Breast epithelium (tissue), 4 donors: ENCODE measurements around the gene E4F1. TPM values are rescaled to one million over a fixed set of nuclear protein-coding genes. Genes with fewer than 3 reads are reported as not detected.
A peak's percentile ranks its signal among the peaks of the same experiment; 100 is the strongest.
"Not testable (repeated sequence)": the region's sequence is repeated elsewhere in the genome, so short reads cannot be mapped to it uniquely, and the experiment has no call there.

Experiments
- DNase-seq, 2 donors: peaks; one replicate each; pipeline ENCODE4 v3.0.0-alpha.2; 2019; ENCODE audit warnings: low spot score in 2 of 2
- H3K27ac ChIP-seq, 2 donors: fragments of 200-600 bp; sonication (generic) in 1 of 2; one replicate each; pipeline ENCODE4 v1.5.1; 2016 to 2019; ENCODE audit warnings: mild to moderate bottlenecking in 1 of 2
- H3K27me3 ChIP-seq, 2 donors: fragments of 200-600 bp; sonication (generic) in 1 of 2; one replicate each; pipeline versions ENCODE4 v1.5.1 to v1.6.0; 2017 to 2019; ENCODE audit warnings: control low read depth in 1 of 2, mild to moderate bottlenecking in 1 of 2
- H3K36me3 ChIP-seq: fragments of 200-600 bp; one replicate; pipeline ENCODE4 v1.5.1; 2019
- H3K4me1 ChIP-seq, 2 donors: fragments of 200-600 bp; sonication (generic); one replicate each; pipeline ENCODE4 v1.5.1; 2016 to 2019; ENCODE audit warnings: control low read depth in 1 of 2
- H3K4me3 ChIP-seq, 3 donors: fragments of 200-600 bp; sonication (generic); 1 replicate in 2 of 3; 2 replicates in 1 of 3; pipeline ENCODE4 v1.5.1; 2016 to 2019; ENCODE audit warnings: mild to moderate bottlenecking in 3 of 3, moderate library complexity in 2 of 3
- H3K9me3 ChIP-seq, 2 donors: fragments of 200-600 bp; sonication (generic) in 1 of 2; one replicate each; pipeline ENCODE4 v1.5.1; 2016 to 2019; ENCODE audit warnings: control low read depth in 1 of 2
- POLR2A ChIP-seq: fragments of 450-650 bp; IDR thresholded peaks from one replicate; pipeline ENCODE4 v1.6.1; 2016; ENCODE audit warnings: antibody characterized with exemption, mild to moderate bottlenecking, moderate library complexity
- POLR2AphosphoS5 ChIP-seq, 3 donors: sonication (generic); formaldehyde crosslinking; IDR thresholded peaks; one replicate each; pipeline ENCODE4 v1.6.1; 2017; ENCODE audit warnings: antibody characterized with exemption in 3 of 3
- intact Hi-C: fragments of 100-400 bp; cut with DNase I; formaldehyde crosslinking; loops from one replicate; pipeline ENCODE4 v1.15.1; 2023; ENCODE audit warnings: low total_unique reads
- total RNA-seq, 3 donors: library from RNA; depleted of rRNA; stranded (reverse); fragments of >200 nt; gene quantifications; one replicate each; pipeline ENCODE4 v1.1.0, GENCODE V29; 2016
- TF ChIP-seq, protein P1 (sequence below), 3 donors: fragments of 450-650 bp; IDR thresholded peaks; one replicate each; pipeline ENCODE4 v1.5.1; 2016 to 2017; ENCODE audit warnings: antibody characterized with exemption in 3 of 3, mild to moderate bottlenecking in 3 of 3, moderate library complexity in 3 of 3

Gene E4F1
- total RNA-seq, 3 donors from 2014 or later: 19.0 to 40.2 (median 34.7) TPM

DNA sequence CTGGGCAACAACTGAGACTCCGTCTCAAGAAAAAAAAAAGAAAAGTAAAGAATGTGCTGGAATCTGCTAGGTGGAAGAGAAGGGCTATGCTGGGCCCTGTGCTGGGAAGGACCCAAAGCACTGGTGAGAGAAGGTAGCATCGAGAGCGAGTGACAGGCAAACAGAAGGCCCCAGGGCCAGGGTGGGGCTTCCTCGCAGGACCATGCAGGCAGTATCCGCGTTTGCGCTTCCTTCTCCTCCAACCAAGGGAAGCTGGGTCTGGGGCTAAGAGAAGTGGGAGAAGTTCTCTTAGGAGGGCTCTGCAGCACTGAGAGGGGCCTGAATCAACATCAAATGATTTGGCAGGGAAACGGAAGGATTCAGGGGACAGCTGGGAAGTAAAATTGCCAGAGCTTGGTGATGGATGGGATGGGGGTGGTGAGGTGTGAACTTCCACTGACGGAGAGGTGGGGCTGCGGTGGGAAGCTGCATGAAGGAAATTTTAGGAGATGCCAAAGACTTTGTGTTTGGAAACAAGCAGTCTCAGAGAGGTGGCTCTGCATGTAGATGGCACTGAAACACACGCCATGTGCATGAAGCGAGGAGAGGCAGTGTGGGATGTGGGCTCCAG lies 33.2 kb downstream of the E4F1 start:
- no peak for DNase-seq
- Histone ChIP-seq H3K4me1 (no peaks in the 10 kb centered on the region), H3K27ac (no peak overlapping the region), H3K27me3 (no peaks in the 10 kb centered on the region), H3K36me3 (peaks cover 8% of the 10 kb centered on the region), H3K4me3 (no peak overlapping the region), H3K9me3 (no peaks in the 10 kb centered on the region)
- TF ChIP-seq, protein P1, sequence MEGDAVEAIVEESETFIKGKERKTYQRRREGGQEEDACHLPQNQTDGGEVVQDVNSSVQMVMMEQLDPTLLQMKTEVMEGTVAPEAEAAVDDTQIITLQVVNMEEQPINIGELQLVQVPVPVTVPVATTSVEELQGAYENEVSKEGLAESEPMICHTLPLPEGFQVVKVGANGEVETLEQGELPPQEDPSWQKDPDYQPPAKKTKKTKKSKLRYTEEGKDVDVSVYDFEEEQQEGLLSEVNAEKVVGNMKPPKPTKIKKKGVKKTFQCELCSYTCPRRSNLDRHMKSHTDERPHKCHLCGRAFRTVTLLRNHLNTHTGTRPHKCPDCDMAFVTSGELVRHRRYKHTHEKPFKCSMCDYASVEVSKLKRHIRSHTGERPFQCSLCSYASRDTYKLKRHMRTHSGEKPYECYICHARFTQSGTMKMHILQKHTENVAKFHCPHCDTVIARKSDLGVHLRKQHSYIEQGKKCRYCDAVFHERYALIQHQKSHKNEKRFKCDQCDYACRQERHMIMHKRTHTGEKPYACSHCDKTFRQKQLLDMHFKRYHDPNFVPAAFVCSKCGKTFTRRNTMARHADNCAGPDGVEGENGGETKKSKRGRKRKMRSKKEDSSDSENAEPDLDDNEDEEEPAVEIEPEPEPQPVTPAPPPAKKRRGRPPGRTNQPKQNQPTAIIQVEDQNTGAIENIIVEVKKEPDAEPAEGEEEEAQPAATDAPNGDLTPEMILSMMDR (IDR thresholded peaks at IDR 0.05): no peak
- TF ChIP-seq POLR2A: no peak
- TF ChIP-seq POLR2AphosphoS5 (IDR thresholded peaks at IDR 0.05): no peak
- intact Hi-C loops: loop anchor here (5.0 kb wide), 1 partner anchor 1416 kb away; no protein-coding TSS in a partner anchor

DNA sequence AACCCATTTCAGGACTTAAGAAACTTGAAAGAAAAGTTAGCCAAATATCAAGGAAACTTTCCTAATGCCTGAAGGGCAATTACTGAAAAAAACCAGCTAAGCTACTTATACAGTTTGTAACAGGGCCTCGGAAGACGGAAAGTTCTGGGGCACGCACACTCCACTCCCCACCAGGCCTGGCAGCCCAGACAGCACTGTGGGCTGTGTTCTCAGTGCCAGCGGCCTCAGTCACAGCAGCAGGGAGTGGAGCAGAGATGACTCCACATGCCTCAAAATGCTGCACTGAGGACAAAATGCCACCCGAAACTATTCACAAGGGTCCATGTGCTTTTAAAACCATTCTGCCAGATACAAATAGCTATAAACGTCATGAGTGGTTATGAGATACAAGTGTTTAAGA lies 34.3 kb downstream of the E4F1 start:
- Histone ChIP-seq H3K36me3 (peaks cover 8% of the 10 kb centered on the region), H3K4me3 (no peak overlapping the region), H3K27me3 (no peaks in the 10 kb centered on the region), H3K27ac (no peak overlapping the region), H3K9me3 (no peaks in the 10 kb centered on the region), H3K4me1 (no peaks in the 10 kb centered on the region)
- TF ChIP-seq POLR2A (no peak), POLR2AphosphoS5 (IDR thresholded peaks at IDR 0.05) (no peak)
- TF ChIP-seq, protein P1 (IDR thresholded peaks at IDR 0.05): no peak
- no peak for DNase-seq
- intact Hi-C loops: loop anchor here (5.0 kb wide), 1 partner anchor 1415 kb away; no protein-coding TSS in a partner anchor

DNA sequence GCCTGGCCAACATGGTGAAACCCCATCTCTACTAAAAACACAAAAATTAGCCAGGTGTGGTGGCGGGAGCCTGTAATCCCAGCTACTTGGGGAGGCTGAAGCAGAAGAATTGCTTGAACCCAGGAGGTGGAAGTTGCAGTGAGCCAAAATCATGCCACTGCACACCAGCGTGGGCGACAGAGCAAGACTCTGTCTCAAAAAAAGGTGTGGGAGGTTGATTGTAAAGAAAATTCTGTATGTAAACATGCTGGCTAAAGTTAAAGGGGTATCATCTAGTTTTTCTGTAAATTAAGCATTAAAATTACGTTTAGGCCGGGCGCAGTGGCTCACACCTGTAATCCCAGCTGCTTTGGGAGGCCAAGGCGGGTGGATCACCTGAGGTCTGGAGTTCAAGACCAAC lies 35.1 kb downstream of the E4F1 start:
- not testable (repeated sequence) for H3K27me3 ChIP-seq, H3K27ac ChIP-seq, H3K4me3 ChIP-seq, DNase-seq, H3K36me3 ChIP-seq, H3K9me3 ChIP-seq, H3K4me1 ChIP-seq
- intact Hi-C loops: loop anchor here (5.0 kb wide), 1 partner anchor 1414 kb away; no protein-coding TSS in a partner anchor

DNA sequence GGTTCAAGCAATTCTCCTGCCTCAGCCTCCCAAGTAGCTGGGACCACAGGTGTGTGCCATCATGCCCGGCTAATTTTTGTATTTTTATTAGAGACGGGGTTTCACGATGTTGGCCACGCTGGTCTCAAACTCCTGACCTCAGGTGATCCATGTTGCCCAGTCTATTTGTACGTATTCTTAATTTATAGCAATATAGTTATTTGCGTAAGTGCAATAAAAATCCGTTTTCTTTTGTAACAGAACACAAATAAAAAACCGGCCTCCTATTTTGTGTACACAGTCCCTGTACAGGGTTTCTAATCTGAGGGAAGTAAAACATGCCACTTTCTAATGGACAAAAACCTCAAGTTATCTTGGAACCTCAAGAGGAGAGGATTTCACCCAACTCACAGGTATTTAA lies 36.9 kb downstream of the E4F1 start:
- DNase-seq: no peak
- intact Hi-C loops: no loop called here
- H3K36me3 ChIP-seq: peaks cover 8% of the 10 kb centered on the region

DNA sequence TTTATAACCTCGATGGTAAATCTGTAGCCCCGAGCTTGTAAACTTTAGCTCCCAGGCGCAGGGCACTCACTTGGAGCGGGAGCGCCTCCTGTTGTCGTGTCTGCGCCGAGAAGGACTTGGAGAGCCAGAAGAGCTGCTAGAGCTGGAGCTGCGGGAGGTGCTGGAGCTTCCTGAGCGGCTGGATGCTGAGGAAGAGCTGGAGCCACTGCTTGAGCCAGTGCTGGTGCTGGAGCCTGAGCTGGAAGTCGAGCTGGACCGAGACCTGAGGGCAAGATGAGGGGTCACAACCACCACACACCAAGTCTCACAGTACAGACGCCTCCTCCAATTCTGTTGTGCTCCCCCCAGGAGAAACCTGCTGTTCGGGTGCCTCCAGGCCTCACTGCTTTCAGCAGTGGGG lies 39.6 kb downstream of the E4F1 start:
- H3K27me3 ChIP-seq, intact Hi-C loops, H3K36me3 ChIP-seq, H3K4me3 ChIP-seq, DNase-seq, H3K9me3 ChIP-seq, H3K27ac ChIP-seq, H3K4me1 ChIP-seq: not testable (repeated sequence)

More for the DNA sequence above, 36.9 kb downstream of the E4F1 start:
- TF ChIP-seq POLR2AphosphoS5 (IDR thresholded peaks at IDR 0.05): no peak
- TF ChIP-seq, protein P1 (IDR thresholded peaks at IDR 0.05): no peak
- TF ChIP-seq POLR2A: no peak
- Histone ChIP-seq H3K9me3 (no peaks in the 10 kb centered on the region), H3K4me3 (no peak overlapping the region), H3K4me1 (no peaks in the 10 kb centered on the region), H3K27ac (no peak overlapping the region), H3K27me3 (no peaks in the 10 kb centered on the region)

DNA sequence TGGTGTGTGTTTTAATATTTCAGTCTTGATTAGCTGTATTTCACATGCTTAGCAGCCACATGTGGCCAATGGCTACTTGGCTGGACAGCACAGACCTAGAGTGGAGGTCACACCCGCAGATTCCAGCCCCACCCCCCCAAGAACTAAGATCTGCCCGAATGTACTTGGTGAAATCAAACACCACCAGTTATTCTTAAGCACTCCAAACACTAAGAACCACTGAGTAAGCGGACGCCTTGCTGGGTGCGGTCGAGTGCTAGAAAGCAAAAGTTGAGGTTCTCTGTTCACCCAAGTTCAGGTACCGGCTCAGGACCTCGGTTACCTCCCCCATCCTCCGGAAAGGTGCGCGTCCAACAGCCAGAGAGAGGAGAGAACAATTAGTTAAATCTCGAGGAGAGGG lies 43.5 kb downstream of the E4F1 start:
- intact Hi-C loops, H3K9me3 ChIP-seq, H3K27me3 ChIP-seq, H3K36me3 ChIP-seq, DNase-seq: not testable (repeated sequence)
- Histone ChIP-seq H3K4me1 (peaks cover 6 to 10% of the 10 kb centered on the region in 2 donors), H3K4me3 (peak overlapping the region; percentile 87 to 89 (median 88)), H3K27ac (peak overlapping the region in 1 of 2 donors; percentile 95)

DNA sequence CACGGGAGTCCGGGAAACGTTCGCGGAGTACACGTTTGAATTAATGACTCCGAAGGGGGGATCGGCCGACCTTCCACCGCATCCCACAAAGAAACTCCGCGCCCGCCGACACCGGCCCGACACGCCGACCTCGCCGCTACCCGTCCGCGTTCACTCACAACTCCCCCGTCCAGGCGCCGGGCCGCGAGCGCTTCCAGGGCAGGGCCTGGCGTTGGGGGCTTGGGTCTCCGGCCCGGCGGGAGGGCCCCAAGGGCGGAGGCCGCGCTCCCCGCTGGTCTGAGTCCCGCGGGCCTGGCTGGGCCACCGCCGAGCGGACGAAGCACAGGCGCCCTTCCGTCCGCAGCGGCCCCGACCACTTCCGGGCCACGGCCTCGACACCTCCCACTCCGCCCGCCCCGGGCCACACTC lies 44.1 kb downstream of the E4F1 start:
- peaks cover 6 to 10% of the 10 kb centered on the region in 2 donors for H3K4me1 ChIP-seq
- H3K9me3 ChIP-seq, H3K36me3 ChIP-seq, DNase-seq, H3K27me3 ChIP-seq, intact Hi-C loops: not testable (repeated sequence)
- peak overlapping the region; percentile 95 to 97 for H3K27ac ChIP-seq
- H3K4me3 ChIP-seq: peak overlapping the region; percentile 87 to 89 (median 88)
